Nephron (organoid): Measurements from ENCODE around the gene ZNF275.

Experiments used
- H3K27ac Mint-ChIP-seq, 3 experiments: 2 replicates each; pipeline ENCODE4 v1.8.0; 2020; ENCODE audit warnings: mixed read lengths in 3 of 3, mild to moderate bottlenecking in 2 of 3, moderate library complexity in 1 of 3
- H3K27me3 Mint-ChIP-seq: 2 replicates; pipeline ENCODE4 v1.8.0; 2021; ENCODE audit warnings: low read depth, mild to moderate bottlenecking, moderate library complexity, mixed read lengths
- H3K36me3 Mint-ChIP-seq: 2 replicates; pipeline ENCODE4 v1.8.0; 2020; ENCODE audit warnings: low read depth, mixed read lengths
- H3K4me1 Mint-ChIP-seq: 2 replicates; pipeline ENCODE4 v1.8.0; 2020; ENCODE audit warnings: mixed read lengths
- H3K4me3 Mint-ChIP-seq, 3 experiments: 2 replicates each; pipeline ENCODE4 v1.8.0; 2020; ENCODE audit warnings: mild to moderate bottlenecking in 3 of 3, mixed read lengths in 3 of 3, moderate library complexity in 2 of 3
- H3K9me3 Mint-ChIP-seq: 2 replicates; pipeline ENCODE4 v1.8.0; 2020; ENCODE audit warnings: mixed read lengths
- TF ChIP-seq, protein P1 (sequence below), 3 experiments: fragments of 200-600 bp; sonication (generic); IDR thresholded peaks; one replicate each; pipeline ENCODE4 v1.5.0; 2021; ENCODE audit warnings: antibody characterized with exemption in 3 of 3; ENCODE audit not compliant: unreplicated experiment in 3 of 3

ZNF275 gene

GRCh38 chrX:153338836-153339235 lies 4.9 kb downstream of the ZNF275 start:
- TF ChIP-seq, protein P1, sequence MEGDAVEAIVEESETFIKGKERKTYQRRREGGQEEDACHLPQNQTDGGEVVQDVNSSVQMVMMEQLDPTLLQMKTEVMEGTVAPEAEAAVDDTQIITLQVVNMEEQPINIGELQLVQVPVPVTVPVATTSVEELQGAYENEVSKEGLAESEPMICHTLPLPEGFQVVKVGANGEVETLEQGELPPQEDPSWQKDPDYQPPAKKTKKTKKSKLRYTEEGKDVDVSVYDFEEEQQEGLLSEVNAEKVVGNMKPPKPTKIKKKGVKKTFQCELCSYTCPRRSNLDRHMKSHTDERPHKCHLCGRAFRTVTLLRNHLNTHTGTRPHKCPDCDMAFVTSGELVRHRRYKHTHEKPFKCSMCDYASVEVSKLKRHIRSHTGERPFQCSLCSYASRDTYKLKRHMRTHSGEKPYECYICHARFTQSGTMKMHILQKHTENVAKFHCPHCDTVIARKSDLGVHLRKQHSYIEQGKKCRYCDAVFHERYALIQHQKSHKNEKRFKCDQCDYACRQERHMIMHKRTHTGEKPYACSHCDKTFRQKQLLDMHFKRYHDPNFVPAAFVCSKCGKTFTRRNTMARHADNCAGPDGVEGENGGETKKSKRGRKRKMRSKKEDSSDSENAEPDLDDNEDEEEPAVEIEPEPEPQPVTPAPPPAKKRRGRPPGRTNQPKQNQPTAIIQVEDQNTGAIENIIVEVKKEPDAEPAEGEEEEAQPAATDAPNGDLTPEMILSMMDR (IDR thresholded peaks at IDR 0.05; ENCODE audit: unreplicated experiment in 3 of 3) = no peak
- Mint-ChIP-seq H3K27ac (no peak overlapping the region), H3K36me3 (peaks cover 56% of the 10 kb centered on the region), H3K9me3 (peaks cover 45% of the 10 kb centered on the region), H3K27me3 (no peaks in the 10 kb centered on the region), H3K4me1 (peaks cover 19% of the 10 kb centered on the region), H3K4me3 (no peak overlapping the region)

- H3K4me1 Mint-ChIP-seq = peaks cover 19% of the 10 kb centered on the region
- H3K4me3 Mint-ChIP-seq = no peak overlapping the region
- H3K36me3 Mint-ChIP-seq = peaks cover 64% of the 10 kb centered on the region
- TF ChIP-seq, protein P1 (IDR thresholded peaks at IDR 0.05; ENCODE audit: unreplicated experiment in 3 of 3) = no peak
- H3K27ac Mint-ChIP-seq = no peak overlapping the region
- H3K27me3 Mint-ChIP-seq = no peaks in the 10 kb centered on the region
- peaks cover 45% of the 10 kb centered on the region for H3K9me3 Mint-ChIP-seq
Observed at GRCh38 chrX:153339662-153340061, 5.7 kb downstream of the ZNF275 start.

DNA sequence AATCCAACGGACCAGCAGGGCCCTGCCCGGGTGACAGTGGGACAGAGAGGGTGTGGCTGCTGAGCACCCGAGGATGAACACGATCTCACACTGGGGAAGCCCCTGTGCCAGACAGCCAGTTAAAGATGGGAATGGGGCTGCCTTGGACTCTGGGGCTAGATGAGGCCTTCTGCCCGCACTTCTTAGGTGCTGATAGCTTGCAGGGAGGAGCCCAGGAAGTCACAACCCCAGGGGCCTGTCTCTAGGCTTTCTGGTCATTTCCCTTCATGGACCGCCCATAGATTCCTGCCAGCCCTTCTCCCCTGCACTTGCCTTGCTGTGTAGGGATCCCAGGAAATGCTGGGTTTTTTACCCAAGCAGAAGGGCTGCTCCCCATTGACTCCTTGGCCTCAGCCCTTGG lies 6.2 kb downstream of the ZNF275 start:
- TF ChIP-seq, protein P1 (IDR thresholded peaks at IDR 0.05; ENCODE audit: unreplicated experiment in 3 of 3) = no peak

DNA sequence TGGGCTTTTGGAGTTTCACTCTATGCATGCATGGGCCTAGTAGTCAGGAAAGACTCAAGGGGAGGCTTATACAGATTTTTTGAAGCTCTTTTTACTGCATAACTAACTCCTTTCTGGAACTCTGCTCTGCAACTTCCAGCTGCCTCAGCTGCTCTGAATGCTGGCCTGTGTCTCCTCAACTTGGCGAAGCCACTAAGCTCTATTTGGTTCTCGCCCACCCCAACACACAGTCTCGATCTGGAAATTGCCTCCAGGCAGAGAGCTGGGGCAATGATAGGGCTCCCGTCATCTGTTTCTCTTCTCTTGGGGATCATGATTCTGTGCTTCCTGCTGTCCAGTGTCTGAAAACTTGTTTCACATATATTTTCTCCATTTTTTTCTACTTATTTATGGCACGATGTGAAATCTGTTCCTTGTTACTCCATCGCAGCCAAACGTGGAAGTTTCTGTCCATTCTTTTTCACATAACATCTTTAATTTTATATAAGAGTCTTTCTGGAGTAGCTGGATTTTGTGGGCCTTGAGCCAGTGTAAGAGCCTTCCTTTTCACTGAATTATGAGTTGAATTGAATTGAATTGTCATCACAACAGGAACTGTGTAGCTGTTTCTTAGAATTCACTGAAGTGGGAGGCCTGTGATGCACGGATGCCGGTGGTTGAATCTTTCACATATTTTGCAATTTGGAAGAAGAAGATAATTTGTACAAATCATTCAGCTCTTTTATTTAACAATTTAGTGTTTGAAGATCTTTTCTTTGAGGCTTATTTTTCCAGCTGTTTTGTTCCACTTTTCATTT lies 9.0 kb downstream of the ZNF275 start:
- Mint-ChIP-seq H3K36me3 (peaks cover 87% of the 10 kb centered on the region), H3K4me3 (peak overlapping the region in 1 of 3 experiments; percentile 17), H3K27ac (peak overlapping the region; percentile 34 to 80 (median 53)), H3K27me3 (no peaks in the 10 kb centered on the region), H3K9me3 (peaks cover 44% of the 10 kb centered on the region), H3K4me1 (peaks cover 5% of the 10 kb centered on the region)
- TF ChIP-seq, protein P1 (IDR thresholded peaks at IDR 0.05; ENCODE audit: unreplicated experiment in 3 of 3) = no peak

More for the DNA sequence above, 6.2 kb downstream of the ZNF275 start:
- peaks cover 19% of the 10 kb centered on the region for H3K4me1 Mint-ChIP-seq
- no peak overlapping the region for H3K27ac Mint-ChIP-seq
- no peaks in the 10 kb centered on the region for H3K27me3 Mint-ChIP-seq
- H3K36me3 Mint-ChIP-seq = peaks cover 69% of the 10 kb centered on the region
- H3K9me3 Mint-ChIP-seq = peaks cover 45% of the 10 kb centered on the region
- H3K4me3 Mint-ChIP-seq = no peak overlapping the region

- Mint-ChIP-seq H3K9me3 (peaks cover 37% of the 10 kb centered on the region), H3K4me3 (no peak overlapping the region), H3K36me3 (peaks cover 87% of the 10 kb centered on the region), H3K4me1 (peaks cover 5% of the 10 kb centered on the region), H3K27me3 (no peaks in the 10 kb centered on the region), H3K27ac (no peak overlapping the region)
- TF ChIP-seq, protein P1 (IDR thresholded peaks at IDR 0.05; ENCODE audit: unreplicated experiment in 3 of 3) = no peak
Observed at GRCh38 chrX:153343674-153344073, 9.7 kb downstream of the ZNF275 start.

DNA sequence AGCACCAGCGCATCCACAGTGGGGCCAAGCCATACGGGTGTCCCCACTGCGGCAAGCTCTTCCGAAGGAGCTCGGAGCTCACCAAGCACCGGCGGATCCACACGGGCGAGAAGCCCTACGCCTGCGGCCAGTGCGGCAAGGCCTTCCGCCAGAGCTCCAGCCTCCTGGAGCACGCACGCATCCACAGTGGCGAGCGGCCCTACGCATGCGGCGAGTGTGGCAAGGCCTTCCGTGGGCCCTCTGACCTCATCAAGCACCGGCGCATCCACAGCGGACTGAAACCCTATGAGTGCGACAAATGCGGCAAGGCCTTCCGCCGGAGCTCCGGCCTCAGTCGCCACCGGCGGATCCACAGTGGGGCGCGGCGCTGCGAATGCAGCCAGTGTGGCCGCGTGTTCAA lies 13.6 kb downstream of the ZNF275 start:
- Mint-ChIP-seq H3K9me3 (peaks cover 14% of the 10 kb centered on the region), H3K27ac (no peak overlapping the region), H3K4me1 (peaks cover 5% of the 10 kb centered on the region), H3K36me3 (peaks cover 79% of the 10 kb centered on the region), H3K4me3 (no peak overlapping the region), H3K27me3 (no peaks in the 10 kb centered on the region)
- TF ChIP-seq, protein P1 (IDR thresholded peaks at IDR 0.05; ENCODE audit: unreplicated experiment in 3 of 3) = no peak
